Loucy (cell line): Measurements from ENCODE around the gene CPB1.

Experiments
- H2AFZ ChIP-seq: fragments of 200-600 bp; sonication (generic); 2 replicates; pipeline ENCODE4 v1.6.0; 2016; ENCODE audit warnings: antibody characterized with exemption, mild to moderate bottlenecking, low read length, moderate library complexity
- H3F3A ChIP-seq: fragments of 200-600 bp; 2 replicates; pipeline ENCODE4 v1.6.0; 2016; ENCODE audit warnings: antibody characterized with exemption, low read depth, mild to moderate bottlenecking
- H3K27me3 ChIP-seq: fragments of 200-600 bp; sonication (generic); 2 replicates; pipeline ENCODE4 v1.6.1; 2014; ENCODE audit warnings: low read length, mild to moderate bottlenecking; ENCODE audit not compliant: insufficient read depth, poor library complexity, severe bottlenecking
- H3K36me3 ChIP-seq: fragments of 200-600 bp; sonication (generic); 2 replicates; pipeline ENCODE4 v1.6.1; 2016; ENCODE audit warnings: low read length; ENCODE audit not compliant: insufficient read depth
- H3K4me1 ChIP-seq: fragments of 200-600 bp; sonication (generic); 2 replicates; pipeline ENCODE4 v1.5.1; 2014; ENCODE audit warnings: low read length, mild to moderate bottlenecking; ENCODE audit not compliant: insufficient read depth, poor library complexity, severe bottlenecking
- H3K4me2 ChIP-seq: fragments of 200-600 bp; sonication (generic); 2 replicates; pipeline ENCODE4 v1.6.0; 2014; ENCODE audit warnings: antibody characterized with exemption, low read length, low read depth, mild to moderate bottlenecking; ENCODE audit not compliant: poor library complexity, severe bottlenecking
- H3K4me3 ChIP-seq: fragments of 200-600 bp; sonication (generic); 2 replicates; pipeline ENCODE4 v1.5.1; 2014; ENCODE audit warnings: low read length, mild to moderate bottlenecking, mixed read lengths; ENCODE audit not compliant: poor library complexity, severe bottlenecking
- H3K79me2 ChIP-seq: fragments of 200-600 bp; sonication (generic); 2 replicates; pipeline ENCODE4 v1.6.1; 2014; ENCODE audit warnings: low read length; ENCODE audit not compliant: insufficient read depth
- H3K9ac ChIP-seq: fragments of 200-600 bp; sonication (generic); 2 replicates; pipeline ENCODE4 v1.6.0; 2014; ENCODE audit warnings: mild to moderate bottlenecking, low read depth, low read length, moderate library complexity; ENCODE audit not compliant: poor library complexity, severe bottlenecking
- H3K9me2 ChIP-seq: fragments of 200-600 bp; sonication (generic); replicated peaks from 2 replicates; pipeline ENCODE4 v1.6.1; 2016; ENCODE audit warnings: low read depth, low read length, mixed read lengths
- H3K9me3 ChIP-seq: fragments of 200-600 bp; sonication (generic); 2 replicates; pipeline ENCODE4 v1.6.1; 2014; ENCODE audit warnings: mild to moderate bottlenecking, antibody characterized with exemption, low read length, low read depth; ENCODE audit not compliant: insufficient read depth
- H4K20me1 ChIP-seq: fragments of 200-600 bp; sonication (generic); 2 replicates; pipeline ENCODE4 v1.6.0; 2014; ENCODE audit warnings: antibody characterized with exemption, low read length, mild to moderate bottlenecking; ENCODE audit not compliant: insufficient read depth, poor library complexity, severe bottlenecking
- EZH2phosphoT487 ChIP-seq: fragments of 200-600 bp; IDR thresholded peaks from 2 replicates; pipeline ENCODE4 v1.6.1; 2018; ENCODE audit warnings: antibody characterized with exemption, mild to moderate bottlenecking, moderate library complexity, borderline replicate concordance
- TF ChIP-seq, protein P1 (sequence below): fragments of 200-600 bp; sonication (generic); conservative IDR thresholded peaks from 2 replicates; pipeline ENCODE4 v1.5.1; 2014; ENCODE audit warnings: mild to moderate bottlenecking, antibody characterized with exemption, low read length

Gene CPB1

GRCh38 chr3:148809835-148810234 lies 17.8 kb upstream of the CPB1 start:
- H3K27me3 ChIP-seq = no peaks in the 10 kb centered on the region
- TF ChIP-seq, protein P1, sequence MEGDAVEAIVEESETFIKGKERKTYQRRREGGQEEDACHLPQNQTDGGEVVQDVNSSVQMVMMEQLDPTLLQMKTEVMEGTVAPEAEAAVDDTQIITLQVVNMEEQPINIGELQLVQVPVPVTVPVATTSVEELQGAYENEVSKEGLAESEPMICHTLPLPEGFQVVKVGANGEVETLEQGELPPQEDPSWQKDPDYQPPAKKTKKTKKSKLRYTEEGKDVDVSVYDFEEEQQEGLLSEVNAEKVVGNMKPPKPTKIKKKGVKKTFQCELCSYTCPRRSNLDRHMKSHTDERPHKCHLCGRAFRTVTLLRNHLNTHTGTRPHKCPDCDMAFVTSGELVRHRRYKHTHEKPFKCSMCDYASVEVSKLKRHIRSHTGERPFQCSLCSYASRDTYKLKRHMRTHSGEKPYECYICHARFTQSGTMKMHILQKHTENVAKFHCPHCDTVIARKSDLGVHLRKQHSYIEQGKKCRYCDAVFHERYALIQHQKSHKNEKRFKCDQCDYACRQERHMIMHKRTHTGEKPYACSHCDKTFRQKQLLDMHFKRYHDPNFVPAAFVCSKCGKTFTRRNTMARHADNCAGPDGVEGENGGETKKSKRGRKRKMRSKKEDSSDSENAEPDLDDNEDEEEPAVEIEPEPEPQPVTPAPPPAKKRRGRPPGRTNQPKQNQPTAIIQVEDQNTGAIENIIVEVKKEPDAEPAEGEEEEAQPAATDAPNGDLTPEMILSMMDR = no peak
- no peak for TF ChIP-seq EZH2phosphoT487
- H3F3A ChIP-seq = no peaks in the 10 kb centered on the region
- H3K4me1 ChIP-seq = peaks cover 10% of the 10 kb centered on the region
- no peaks in the 10 kb centered on the region for H3K9me3 ChIP-seq
- no peak overlapping the region for H2AFZ ChIP-seq
- no peaks in the 10 kb centered on the region for H3K79me2 ChIP-seq
- H3K4me3 ChIP-seq = no peak overlapping the region
- no peaks in the 10 kb centered on the region for H3K36me3 ChIP-seq
- H3K9me2 ChIP-seq = no peaks in the 10 kb centered on the region
- no peaks in the 10 kb centered on the region for H4K20me1 ChIP-seq
- H3K4me2 ChIP-seq = no peak overlapping the region
- H3K9ac ChIP-seq = no peak overlapping the region

DNA sequence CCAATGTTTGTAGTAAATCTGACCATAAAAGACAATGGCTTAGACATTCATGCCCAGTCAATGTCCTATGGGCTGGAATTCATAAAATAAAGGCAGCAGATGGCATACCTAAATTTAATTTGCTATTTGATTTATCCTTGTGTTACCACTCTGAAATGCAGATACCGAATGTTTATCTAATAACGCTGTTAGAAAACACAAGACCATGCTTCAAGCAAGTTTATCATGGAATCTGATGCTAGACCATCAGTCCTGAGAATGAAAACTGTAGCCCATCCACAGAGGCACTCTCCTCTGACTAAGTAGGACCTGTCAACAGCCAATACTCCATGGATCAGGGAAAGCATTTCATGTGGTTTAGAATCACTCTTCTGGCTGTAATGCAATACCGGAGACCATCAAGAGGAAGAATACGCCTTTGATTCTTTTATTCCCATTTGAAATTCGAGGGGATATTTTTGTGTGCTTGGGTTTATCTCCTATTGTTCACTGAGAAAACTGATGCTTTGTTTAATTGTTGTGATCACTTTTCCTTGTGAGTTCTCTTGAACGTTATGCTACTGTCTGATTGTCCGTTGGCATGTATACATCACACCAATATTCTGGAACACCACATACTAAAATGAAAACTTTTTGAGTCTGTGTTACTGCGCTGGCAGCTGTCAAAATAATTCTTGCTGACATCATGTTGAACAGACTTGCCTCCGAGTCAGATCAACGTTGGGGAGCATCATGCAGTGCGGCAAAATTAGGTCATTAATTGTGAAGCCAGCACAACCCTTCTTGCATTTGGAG lies 12.1 kb upstream of the CPB1 start:
- H3K36me3 ChIP-seq = no peaks in the 10 kb centered on the region
- H2AFZ ChIP-seq = no peak overlapping the region
- no peaks in the 10 kb centered on the region for H3K9me2 ChIP-seq
- H3K4me2 ChIP-seq = no peak overlapping the region
- no peak overlapping the region for H3K9ac ChIP-seq
- H3K27me3 ChIP-seq = no peaks in the 10 kb centered on the region
- H4K20me1 ChIP-seq = no peaks in the 10 kb centered on the region
- no peaks in the 10 kb centered on the region for H3K4me1 ChIP-seq
- no peaks in the 10 kb centered on the region for H3K9me3 ChIP-seq
- TF ChIP-seq, protein P1 = no peak
- TF ChIP-seq EZH2phosphoT487 = no peak
- H3F3A ChIP-seq = no peaks in the 10 kb centered on the region
- no peaks in the 10 kb centered on the region for H3K79me2 ChIP-seq
- H3K4me3 ChIP-seq = no peak overlapping the region

GRCh38 chr3:148816427-148816826 lies 11.2 kb upstream of the CPB1 start:
- H4K20me1 ChIP-seq = no peaks in the 10 kb centered on the region

More at GRCh38 chr3:148816427-148816826, 11.2 kb upstream of the CPB1 start:
- no peaks in the 10 kb centered on the region for H3F3A ChIP-seq
- TF ChIP-seq, protein P1 = no peak
- TF ChIP-seq EZH2phosphoT487 = no peak
- H3K36me3 ChIP-seq = no peaks in the 10 kb centered on the region
- no peak overlapping the region for H3K9ac ChIP-seq
- no peaks in the 10 kb centered on the region for H3K9me2 ChIP-seq
- no peaks in the 10 kb centered on the region for H3K27me3 ChIP-seq
- H3K79me2 ChIP-seq = no peaks in the 10 kb centered on the region
- H3K4me3 ChIP-seq = no peak overlapping the region
- no peak overlapping the region for H3K4me2 ChIP-seq
- H3K9me3 ChIP-seq = no peaks in the 10 kb centered on the region
- H3K4me1 ChIP-seq = no peaks in the 10 kb centered on the region
- no peak overlapping the region for H2AFZ ChIP-seq
